ENCODE data around the gene MPPED2.
A peak's percentile ranks its signal among the peaks of the same experiment; 100 is the strongest.

MPPED2 gene

DNA sequence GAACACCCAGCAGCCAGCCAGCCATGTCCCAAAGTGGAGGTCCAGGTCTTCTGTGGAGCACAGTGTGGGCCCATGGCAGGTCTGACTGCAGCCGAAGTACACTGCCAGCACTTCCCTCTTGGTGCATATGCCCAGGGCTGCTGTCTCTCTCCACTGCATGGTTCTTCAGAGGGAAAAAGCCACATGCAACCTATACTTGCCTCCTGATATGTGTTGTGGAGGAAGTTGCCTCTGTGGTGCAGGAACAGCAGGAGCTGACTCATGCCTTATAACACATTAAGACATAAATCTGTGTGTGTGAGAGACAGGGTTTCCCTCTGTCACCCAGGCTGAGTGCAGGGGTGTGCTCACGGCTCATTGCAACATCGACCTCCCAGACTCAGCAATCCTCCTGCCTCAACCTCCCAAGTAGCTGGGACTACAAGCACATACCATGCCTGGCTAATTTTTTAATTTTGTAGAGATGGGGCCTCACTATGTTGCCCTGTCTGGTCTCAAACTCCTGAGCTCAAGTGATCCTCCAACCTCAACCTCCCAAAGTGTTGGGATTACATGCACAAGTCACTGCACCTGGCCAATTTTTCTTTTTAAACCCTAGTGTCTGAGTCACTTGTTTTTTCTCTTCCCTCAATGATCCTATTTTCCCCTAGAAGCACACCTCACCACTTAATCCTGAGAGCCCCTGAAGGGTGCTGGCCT, 98.8 kb downstream of the MPPED2 start:
- DNase-seq (ENCODE audit: low read depth, low spot score): no peak

DNA sequence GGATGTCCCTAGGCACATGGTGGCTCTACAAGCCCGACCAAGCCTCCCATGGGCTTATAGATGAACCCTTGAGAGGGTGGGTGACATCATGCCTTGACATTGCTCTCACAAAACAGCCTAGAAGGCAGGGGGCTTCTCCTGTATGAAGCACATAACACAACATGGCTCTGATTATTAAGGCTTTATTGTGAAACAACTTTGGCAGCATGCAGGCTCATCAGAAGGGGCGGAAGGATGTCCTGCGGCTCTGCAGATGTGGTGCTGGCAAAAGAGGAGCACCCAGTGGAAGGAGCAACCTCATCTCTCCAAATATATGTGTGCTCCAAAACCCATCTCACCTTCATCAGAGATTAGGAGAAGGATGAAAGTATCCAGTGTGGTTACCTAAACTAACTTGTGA, 100.4 kb downstream of the MPPED2 start:
- DNase-seq (ENCODE audit: low read depth, low spot score): no peak

DNA sequence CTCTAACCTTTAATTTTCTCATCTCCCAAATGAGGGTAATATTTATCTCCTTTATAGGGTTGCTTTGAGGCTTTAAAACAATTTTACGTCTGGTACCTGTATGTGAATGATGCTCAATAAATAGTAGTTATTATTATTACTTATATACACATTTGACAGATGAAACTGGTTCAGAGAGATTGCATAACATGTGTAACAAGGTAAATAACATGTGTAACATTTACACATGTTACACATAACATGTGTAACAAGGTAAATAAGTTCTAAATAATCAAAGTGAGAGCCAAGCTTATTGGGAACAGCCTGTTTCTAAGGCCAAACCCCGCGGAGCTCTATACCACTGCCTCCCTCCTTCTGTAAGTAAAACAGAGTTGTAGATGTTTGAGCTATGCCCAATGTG, 100.9 kb downstream of the MPPED2 start:
- DNase-seq (ENCODE audit: low read depth, low spot score): no peak

DNA sequence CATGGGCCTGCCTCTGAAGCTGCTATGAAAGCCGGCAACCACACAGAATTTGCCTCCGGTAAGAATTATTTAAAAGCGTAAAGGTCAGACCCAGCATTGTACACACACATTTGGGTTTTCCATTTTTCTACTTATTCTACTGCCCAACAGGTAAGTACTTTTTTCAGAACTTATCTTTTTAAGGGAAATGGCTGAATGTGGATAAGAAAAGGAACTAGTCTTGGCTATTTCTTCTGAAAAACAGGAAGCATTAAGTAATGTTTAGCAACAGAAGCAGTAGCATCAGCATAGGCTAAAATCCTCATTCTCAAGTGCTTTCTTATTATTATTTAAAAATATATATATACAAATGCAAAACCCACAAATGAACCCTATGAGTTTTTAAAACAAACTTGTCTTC, 103.1 kb downstream of the MPPED2 start:
- no peak for DNase-seq (ENCODE audit: low read depth, low spot score)

DNA sequence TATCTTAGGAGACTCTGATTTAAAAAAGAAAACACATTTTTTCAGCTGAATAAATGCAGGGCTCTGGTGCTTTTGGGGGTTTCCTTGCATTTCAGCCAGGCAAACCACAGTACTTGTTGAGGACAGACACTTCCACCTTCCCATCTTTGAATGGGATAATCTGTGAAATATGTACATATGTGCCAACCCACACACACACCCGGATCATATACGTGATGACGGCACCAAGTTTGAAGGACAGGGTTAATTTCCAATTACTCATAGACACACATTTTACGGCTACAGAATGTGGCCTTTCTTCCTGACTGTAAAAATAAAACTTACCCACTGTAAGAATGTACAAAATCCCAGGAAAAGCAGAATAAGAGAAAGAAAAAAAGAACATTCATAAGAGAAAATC, 104.4 kb downstream of the MPPED2 start:
- peak; percentile 11 for DNase-seq (ENCODE audit: low read depth, low spot score)

DNA sequence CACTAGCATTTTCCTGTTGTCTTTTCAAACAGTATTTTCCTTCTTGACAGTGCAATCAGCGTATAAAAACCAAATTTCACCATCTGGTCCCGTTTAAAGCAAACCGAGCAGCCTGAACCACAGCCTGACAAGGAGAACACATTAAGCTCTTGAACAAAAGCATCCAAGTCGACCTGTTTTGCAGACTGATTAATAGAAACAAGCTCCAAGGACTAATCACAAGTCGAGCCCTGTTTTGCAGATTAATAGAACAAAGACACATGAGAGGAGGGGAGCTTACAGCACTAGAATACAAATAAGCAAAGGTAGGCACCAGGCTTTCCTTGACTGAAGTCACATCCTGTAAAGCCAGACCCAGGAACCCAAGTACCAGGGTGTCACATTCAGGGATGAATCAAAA, 104.8 kb downstream of the MPPED2 start:
- peak; percentile 32 for DNase-seq (ENCODE audit: low read depth, low spot score)

DNA sequence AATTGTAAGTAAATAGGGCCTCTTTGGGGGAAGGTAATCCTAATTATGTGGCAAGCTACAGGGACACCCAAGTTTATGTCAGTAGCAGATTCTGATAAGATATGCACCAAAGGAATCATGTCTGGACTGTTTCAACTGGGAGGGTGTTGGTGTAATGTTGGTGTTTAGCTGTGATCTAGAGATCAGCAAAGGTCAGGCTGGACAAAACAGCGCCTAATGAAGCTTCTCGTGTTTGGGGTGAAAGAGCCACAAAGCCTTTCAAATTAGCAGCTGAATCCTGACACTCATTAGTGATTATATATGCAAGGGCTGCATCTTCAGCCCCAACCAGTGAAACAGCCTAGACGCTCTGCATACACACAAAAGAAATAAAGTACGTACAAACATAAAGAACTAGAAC, 106.3 kb downstream of the MPPED2 start:
- no peak for DNase-seq (ENCODE audit: low read depth, low spot score)

DNA sequence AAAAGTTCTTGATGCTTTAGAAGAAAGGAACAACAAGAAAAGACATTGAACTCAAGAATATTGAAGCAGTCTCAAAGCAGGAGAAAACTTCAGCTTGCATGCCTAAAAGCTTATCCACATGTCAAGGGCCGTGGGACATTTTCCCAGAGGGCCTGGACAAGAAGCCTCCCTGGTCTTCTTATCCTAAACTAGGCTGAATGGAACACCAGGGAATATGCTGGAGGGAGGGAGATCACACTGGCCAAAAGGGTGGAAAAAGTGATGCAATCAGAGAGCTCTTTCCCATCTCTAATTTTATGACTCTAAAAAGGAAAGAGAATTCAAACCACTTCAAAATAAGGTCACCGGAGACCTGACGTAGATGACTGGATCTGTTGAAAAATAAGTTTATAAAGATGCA, 107.2 kb downstream of the MPPED2 start:
- DNase-seq (ENCODE audit: low read depth, low spot score): no peak

DNA sequence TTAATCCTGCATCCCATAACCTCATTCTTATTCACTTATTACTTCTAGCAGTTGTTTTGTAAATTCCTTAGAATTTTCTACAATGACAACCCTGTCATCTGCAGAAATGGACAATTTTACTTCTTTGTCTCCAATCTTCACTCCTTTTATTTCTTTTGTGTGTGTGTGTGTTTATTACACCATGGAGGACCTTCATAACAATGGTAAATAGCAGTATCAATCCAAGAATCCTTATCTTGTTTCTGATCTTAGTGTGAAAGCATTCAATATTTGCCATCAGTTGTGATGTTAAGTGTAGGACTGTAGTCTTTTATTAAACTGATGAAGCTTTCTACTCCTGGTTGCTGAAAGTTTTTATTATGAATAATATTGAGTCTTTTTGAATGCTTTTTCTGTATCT, 109.1 kb downstream of the MPPED2 start:
- DNase-seq (ENCODE audit: low read depth, low spot score): no peak

DNA sequence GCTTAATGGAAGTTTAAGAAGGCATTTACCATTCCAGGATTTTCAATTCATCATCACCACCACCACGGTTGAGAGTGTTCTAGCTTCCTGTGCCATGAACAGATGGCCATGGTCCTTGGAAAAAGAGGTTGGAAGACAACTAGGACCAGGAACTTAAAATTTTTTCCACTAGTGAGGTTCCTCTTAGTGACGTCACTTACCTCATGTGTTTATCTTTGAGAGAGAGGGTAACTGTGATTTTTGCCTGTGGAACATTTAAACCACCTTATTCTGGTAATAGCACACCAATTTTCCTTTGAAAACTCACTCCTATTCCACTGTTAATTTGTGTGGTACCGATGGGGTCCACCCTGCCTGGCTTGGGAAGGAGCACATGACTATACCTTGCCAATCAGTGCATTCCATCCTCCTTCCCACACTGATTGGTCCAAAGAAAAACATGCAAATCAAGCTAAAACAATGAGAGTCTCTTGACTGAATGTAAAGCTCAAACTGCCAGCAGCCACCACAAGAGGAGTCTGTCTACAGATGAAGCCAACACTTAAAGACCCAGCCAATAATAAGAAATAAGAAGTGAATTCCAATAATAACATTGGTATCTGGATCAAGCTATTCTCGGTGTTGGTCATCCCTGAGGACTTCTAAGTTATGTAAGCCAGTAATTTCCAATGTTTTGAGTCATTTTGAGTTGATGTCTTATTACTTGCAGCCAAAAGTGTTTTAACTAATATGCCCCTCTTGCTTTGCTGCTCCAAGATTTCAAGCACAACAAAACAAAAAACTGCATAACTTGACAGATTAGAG, 111.8 kb downstream of the MPPED2 start:
- DNase-seq (ENCODE audit: low read depth, low spot score): no peak

DNA sequence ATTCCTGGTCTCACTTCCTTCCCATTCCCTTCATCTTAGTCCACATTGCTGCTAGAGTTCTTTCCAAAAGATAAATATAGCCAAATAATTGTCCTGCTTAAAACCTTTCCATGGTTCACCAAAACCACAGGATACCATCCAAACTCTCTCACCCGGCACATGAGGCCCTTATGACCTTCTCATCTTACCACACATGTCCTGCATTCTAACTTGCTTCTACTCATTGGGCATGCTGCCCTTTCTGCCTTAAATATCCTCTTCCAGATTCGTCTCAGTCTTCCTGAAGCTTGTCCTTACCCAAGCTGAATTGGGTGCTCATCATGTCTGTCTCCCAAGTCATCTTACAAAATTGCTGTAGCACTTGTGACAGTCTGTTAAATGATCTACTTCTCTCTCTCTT, 114.9 kb downstream of the MPPED2 start:
- DNase-seq (ENCODE audit: low read depth, low spot score): no peak

DNA sequence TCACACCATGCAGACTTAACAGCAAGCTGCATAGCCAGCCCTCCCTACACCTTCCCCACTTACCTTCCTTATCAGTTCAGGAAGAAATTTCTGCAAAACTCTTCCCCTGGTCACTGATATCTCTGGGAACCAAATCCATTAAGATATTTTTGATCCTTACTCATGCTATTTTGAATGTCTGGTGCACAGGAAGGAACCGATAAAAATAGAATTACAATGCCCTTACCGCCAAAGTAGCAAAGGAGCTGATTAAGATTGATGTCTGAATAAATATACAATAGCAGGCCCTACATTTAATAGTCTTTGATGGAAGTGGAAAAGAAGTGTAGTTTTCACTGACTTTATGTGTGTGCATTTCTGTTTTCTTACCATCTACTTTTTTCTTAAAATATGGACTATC, 117.3 kb downstream of the MPPED2 start:
- no peak for DNase-seq (ENCODE audit: low read depth, low spot score)

DNA sequence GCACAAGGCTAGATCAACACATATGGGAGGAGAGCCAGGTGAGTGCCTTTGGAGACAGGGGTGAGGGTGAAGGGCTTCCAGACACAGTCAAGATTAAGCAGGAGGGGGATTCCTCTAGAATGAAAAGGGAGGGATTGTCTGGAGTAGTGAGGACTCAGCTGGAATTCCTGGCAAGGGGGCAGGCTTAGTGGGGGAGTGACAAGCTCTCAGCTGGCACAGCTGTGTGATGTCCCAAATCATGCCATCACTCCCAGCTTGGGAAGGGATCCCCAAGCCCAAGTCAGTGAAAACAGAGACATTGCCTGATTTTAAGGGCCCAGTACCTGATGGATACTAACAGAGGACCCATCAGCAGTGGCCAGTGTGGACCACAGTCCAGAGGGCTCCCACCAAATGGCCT, 119.0 kb downstream of the MPPED2 start:
- DNase-seq (ENCODE audit: low read depth, low spot score): no peak

DNA sequence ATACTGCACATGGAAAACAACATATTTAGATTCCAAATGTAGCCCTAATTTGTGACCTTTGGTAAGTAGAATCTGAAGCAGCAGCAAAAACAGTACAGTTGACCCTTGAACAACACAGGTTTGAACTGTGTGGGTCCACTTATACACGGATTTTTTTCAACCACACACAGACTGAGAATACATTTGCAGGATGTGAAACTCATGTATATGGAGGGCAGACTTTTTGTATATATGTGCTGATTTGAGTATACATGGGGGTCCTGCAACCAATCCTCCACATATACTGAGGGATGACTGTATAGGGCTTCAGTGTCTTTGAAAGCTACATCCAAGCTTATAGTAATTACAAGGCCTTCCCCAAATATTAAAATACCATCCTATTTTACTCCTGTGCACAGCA, 120.5 kb downstream of the MPPED2 start:
- DNase-seq (ENCODE audit: low read depth, low spot score): no peak

DNA sequence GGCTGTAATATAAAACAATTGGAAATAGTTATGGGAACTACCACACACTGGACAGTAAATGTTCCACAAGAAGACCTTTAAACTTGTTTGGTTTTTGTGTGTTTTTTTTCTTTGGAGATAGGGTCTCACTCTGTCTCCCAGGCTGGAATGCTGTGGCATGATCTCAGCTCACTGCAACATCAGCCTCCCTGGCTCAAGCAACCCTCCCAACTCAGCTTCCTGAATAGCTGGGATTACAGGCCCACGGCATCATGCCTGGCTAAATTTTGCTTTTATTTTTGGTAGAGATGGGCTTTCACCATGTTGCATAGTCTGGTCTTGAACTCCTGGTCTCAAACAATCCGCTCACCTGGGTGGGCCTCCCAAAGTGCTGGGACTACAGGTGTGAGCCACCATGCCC, 121.0 kb downstream of the MPPED2 start:
- peak; percentile 14 for DNase-seq (ENCODE audit: low read depth, low spot score)

DNA sequence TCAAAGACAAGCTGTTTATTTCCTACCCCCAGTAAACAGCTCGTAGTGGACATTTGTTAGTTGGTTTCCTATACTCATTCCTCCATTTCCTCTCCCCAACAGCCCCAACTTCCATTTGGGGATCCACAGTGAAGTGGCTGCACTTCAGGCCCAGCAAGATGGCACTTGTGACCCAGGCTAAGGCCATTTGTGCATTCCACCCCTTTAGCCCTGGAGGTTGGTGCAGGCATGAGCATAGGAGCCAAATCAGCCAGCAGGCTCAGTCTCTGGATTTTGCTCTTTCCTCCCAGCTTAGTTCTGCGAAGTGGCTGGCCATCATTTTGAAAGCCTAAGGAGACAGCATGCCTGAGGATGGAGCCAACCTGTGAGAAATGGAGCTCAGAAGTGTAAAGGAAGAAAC, 122.9 kb downstream of the MPPED2 start:
- DNase-seq (ENCODE audit: low read depth, low spot score): no peak

DNA sequence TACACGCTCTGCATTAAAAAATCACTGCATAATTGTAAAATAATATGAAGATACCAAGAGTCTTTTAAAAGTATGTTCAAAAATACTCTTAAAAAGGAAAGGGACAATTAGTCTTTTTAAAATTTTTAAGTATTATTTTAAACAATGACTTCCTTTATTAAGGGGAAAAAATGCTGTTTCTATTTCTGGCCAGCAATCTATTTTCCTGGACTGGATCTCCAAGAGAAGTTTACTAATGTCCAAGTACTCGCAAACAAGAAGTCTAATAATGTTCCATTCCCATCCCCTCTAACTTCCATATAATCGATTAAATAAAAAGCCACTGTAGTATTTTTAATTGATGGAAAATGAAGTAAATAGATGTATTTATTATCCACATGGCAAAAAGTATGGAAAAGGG, 123.7 kb downstream of the MPPED2 start:
- DNase-seq (ENCODE audit: low read depth, low spot score): no peak

DNA sequence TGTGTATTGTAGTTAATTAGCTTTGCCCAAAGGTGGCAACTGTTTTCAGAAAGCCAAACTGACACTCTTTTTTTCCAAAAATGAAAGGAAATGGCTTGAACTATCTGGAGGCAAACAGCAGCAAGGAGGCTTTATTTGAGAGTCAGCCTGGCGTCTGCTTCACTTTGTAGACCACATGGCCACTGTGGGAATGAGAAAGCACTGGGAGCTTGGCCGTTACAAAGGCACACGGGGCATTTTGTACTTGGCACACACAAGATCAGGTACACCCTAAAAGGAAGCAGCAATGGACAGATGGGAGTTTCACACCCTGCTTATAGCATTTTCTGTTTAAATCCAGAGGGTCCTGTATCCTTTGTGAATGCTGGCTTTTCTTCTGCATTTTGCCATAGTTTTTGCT, 126.3 kb downstream of the MPPED2 start:
- DNase-seq (ENCODE audit: low read depth, low spot score): no peak

DNA sequence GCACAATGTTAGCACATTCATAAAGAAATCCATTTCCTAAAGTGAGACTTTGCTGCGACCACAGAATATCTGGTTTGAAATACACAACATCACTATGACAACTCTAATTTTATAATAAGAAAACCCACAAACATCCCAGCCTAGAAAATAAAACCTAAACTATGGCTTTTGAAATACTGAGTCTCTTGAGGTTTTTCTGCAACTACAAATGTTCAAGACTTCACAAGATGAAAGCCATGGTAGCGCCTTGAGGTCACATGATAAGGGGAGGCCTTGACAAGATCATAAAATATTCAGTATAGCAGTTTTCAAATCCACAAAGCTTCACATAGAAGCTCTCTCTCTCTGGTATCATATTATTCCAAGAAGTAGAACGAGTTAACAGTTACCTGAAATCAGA, 126.8 kb downstream of the MPPED2 start:
- no peak for DNase-seq (ENCODE audit: low read depth, low spot score)

DNA sequence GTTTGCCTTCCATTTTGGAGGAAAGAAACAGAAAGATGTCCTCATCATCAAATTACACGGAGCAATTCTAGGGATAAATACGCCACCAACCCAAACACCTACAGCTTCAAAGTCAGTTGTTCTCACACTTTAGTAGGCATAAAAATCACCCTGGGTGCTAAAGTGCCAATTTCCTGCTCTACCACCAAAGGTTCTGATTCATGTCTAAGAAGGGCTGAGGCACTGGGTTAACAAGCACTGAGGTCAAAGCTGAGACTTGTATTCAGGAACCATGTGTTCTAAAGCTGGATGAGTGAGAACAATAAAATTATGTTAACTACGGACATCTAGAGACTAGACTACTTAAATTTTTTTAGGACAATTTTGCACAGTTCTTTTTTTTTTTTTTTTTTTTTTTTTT, 127.6 kb downstream of the MPPED2 start:
- DNase-seq (ENCODE audit: low read depth, low spot score): no peak

DNA sequence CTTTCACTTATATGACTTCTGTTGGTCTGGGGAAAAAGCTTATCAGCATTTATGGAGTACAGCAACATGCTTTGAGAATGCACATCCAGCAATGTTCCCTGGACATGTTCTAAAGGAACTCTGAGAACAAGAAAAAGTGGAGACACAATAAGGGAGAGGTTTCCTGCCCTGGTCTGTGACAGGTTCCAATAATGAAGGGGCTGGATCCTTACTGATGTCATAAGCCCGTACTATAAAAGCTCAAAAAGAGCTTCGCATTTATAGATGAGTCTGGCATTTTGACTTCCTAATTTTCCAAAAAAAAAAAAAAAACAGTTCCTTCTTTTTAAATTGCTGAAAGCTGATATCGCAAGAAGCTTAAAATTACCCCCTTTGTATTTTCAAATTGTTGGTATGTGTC, 129.1 kb downstream of the MPPED2 start:
- no peak for DNase-seq (ENCODE audit: low read depth, low spot score)

DNA sequence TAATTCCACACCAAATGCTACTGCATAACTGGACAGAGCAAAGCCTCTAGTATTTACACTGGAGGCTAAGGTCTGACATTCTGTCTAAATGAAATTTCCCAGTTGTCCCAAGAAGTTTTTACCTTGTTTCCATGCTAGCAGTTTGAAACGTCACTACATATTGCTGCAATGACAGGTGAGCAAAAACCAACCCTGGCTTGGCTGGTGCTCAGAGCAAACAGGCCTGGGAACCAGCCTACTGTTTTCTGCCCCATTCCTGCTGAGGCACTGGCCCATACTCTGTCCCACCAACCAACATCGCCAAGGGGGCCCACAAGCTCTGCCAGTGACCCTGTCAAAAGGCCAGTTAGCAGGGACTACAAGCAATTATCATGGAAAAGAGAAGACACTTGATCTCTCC, 131.1 kb downstream of the MPPED2 start:
- no peak for DNase-seq (ENCODE audit: low read depth, low spot score)

DNA sequence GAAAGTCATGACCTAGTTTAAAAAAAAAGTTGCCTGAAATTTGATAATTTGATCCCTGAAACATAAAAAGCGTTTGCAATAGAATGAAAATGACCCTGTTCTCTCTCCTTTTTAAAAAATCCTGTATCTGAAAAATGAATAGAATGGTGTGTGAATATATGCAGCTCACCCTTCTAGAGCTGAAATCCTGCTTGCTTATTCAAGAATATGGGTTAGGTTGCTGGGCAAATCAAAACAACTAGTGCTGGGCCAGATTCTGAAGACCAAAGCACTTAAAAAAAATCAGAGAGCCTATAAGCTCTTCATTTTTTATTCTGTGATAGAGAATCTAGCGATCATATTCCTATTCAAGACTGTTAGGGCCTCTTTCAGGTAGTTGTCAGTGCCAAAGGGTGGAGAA, 131.6 kb downstream of the MPPED2 start:
- no peak for DNase-seq (ENCODE audit: low read depth, low spot score)

DNA sequence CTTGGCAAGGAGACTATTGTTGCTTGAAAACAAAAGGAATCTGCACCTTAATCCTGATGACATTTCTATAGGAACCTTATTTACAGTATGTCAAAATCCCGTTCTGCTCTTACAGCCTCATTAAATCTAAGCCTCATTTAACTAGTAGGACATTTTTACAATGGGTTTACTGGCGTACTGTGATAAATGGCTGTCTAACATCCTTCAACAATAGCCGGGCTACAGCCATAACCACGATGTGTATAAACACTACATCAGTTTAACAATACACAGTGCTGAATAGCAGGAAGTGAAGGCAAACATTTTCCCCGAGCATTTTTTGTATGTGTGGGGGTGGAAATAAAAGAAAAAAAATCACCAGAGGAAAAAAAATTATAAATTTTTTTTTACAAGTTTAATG, 132.0 kb downstream of the MPPED2 start:
- no peak for DNase-seq (ENCODE audit: low read depth, low spot score)
